Activated CD8-positive, alpha-beta memory T cell treated with anti-CD3 and anti-CD28 coated beads, Interleukin-2, amount 50 U/mL, for 1 hour (primary cell): ENCODE data around the gene WNK1.
"Not testable (repeated sequence)": the region's sequence is repeated elsewhere in the genome, so short reads cannot be mapped to it uniquely, and the experiment has no call there.

Source experiments
- DNase-seq: peaks from one replicate; pipeline ENCODE4 v3.0.0-alpha.2; 2020; ENCODE audit errors: extremely low read depth

Gene WNK1

DNA sequence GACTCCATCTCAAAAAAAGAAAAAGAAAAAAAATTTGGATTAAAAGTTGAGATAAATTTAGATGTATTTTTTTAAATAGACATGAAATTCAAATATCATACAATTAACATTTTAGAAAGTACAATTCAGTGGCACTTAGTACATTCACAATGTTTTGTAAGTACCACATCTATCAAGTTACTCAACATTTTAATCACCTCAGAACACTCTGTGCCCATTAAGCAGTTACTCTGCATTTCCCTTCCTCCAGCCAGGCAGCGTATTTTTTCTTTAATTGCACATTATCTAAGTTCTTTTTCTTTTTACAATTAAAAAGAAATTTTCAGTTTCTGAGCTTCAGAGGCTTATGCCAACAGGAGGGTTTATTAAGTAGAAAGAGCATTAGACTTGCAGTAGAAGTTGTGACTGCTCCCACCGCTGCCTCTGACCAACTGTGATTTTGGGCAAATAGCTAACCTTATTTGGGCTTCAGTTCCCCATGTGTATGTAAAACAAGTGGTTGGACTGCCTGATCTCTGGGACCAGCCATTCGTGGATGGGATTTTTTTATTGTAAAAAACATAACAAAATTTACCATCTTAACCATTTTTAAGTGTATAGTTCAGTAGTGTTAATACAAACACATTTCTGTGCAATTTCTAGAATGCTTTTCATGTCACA lies 65.7 kb downstream of the WNK1 start:
- no peak for DNase-seq

- no peak for DNase-seq
Measured at GRCh38 chr12:818733-819132, 66.4 kb downstream of the WNK1 start.

GRCh38 chr12:820336-820735 lies 68.0 kb downstream of the WNK1 start:
- DNase-seq: no peak

GRCh38 chr12:823028-823698 lies 70.8 kb downstream of the WNK1 start:
- DNase-seq: no peak

- no peak for DNase-seq
Measured at GRCh38 chr12:826331-826730, 74.0 kb downstream of the WNK1 start.

- DNase-seq: no peak
Measured at GRCh38 chr12:828726-829395, 76.5 kb downstream of the WNK1 start.

DNA sequence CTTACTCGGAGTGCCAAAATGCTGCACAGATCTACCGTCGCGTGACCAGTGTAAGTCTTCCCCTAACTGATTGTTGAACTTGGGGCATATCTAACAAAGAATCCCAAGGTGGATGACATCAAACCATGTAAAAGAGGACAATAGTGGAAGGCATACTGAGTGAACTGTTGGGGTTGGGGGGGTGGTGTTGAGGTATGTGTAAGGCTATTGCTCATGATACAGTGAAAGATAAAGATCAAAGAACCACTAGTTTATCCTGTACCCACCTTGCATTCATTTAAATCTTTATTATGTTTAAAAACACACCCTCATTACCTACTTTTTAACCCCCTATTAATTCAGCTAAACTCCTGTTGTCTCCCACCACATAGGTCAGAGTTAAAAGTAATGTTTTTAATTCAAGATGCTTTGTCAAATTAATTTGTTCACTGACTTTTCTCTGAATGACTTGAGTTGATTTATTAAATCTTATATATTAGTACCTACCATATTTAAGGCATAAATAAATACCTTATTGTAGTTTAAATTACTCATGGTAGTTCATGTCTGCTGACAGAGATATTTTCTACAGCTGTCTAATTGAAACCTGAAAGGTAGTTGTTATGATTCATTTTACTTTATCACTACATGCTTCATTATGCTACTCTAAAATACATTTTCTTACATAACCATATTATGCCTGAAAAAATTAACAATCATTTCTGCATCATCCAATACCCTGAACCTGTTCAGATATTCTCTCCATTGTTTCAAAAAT lies 77.9 kb downstream of the WNK1 start:
- no peak for DNase-seq

GRCh38 chr12:835754-836518 lies 83.6 kb downstream of the WNK1 start:
- DNase-seq: no peak

GRCh38 chr12:836952-837351 lies 84.6 kb downstream of the WNK1 start:
- no peak for DNase-seq

DNA sequence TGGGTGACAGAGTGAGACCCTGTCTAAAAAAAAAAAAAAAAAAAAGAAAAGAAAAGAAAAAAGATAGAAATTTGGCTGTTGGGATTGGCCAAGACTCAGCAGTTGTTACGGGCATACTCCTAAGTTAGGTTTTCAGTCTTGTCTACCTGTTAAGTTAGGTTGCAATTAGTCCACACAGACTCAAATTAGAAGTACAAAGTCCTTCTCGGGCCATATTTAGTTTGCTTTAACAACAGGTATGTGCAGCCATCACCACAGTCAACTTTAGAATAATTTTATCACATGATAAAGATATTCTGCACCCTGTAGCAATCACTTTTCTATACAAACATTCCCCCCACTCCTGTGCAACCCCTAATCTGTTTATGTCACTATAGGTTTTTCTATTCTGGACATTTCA lies 85.2 kb downstream of the WNK1 start:
- DNase-seq: no peak

GRCh38 chr12:843609-844008 lies 91.2 kb downstream of the WNK1 start:
- no peak for DNase-seq

DNA sequence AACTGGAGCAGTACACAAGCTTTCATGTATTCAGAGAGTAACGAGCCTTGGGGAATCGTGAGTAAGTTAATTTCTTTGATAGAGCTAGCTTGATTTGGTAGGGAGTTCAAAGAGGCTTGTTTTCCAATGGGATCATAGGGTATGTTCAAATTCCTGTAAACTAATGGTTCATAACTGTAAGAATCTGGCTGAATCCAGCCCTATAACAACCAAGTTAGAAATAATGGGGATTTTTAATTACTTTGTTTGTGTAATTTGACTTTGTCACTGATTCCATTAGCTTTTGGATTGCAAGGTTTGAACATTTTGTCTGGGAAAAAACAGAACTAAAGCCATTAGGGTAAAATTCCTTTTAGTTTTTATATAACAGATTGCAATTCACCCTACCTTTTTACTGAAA lies 94.0 kb downstream of the WNK1 start:
- DNase-seq: no peak

- DNase-seq: no peak
Measured at GRCh38 chr12:848173-848865, 95.9 kb downstream of the WNK1 start.

DNA sequence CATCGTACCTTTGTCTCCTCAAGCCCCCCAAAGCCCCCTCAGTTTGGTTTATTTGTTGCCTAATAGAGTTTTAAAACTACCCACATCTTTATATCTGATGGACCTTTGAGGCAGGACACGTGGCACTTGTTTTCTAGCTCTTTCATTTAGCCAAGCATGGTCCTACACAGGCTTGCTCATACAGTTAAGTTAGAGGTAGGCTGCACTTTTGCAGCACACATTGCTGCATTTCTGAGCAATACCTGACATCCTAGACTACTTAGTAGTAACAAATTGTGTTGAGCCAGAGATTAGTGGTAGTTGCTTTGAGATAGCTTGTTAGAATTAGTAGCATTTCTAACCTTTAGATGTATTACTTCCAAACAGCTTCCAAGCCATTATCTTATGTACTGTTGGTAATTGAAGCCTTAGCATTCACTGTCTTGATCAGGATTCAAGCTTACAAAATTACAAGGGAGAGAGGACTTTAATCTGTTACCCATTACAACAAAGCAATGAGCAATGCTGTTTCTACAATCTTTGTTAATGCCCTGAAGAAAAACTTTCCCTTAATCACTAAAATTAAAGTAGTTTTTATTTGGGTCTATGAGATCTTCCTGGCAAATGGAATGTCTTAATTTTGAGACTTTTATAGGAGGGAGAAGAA lies 96.6 kb downstream of the WNK1 start:
- DNase-seq: no peak

- DNase-seq: not testable (repeated sequence)
Measured at GRCh38 chr12:849733-850437, 97.5 kb downstream of the WNK1 start.

GRCh38 chr12:851343-851742 lies 99.0 kb downstream of the WNK1 start:
- DNase-seq: no peak

DNA sequence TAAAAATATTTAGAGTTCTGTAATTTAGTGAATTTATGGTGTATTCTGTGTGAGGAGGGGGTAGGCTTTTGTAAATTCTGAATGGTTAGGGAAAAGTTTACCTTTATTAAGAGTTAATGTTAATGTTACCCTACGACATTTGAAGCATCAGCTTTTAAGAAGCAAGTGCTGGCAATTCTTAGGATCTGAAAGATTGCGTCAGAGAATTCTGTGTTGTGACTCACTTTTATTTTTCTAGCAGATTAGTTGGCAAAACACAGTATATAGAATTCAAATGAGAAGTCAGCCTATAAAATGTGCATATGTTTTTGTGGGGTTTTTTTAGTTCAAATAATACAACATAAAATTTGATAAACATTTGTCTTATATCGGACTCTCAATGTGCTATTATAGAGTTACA lies 99.5 kb downstream of the WNK1 start:
- no peak for DNase-seq

DNA sequence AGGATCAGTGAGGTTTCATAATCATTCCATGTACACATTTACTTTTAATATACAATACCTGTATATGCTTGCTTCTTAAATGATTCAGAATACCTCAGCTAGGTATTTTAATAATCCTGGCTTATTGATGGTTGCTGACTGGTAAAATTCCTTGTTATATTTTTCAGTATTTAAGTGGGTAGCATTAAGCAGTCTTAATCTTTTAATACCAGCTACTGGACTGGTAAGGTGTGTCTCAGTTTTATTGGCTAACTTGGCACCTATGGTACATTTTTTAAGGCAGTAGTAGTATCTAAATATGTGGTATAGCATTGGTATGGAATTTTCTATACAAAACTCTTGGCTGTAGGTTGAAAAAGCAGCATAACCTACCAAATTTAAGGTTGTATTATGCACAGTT lies 100.5 kb downstream of the WNK1 start:
- DNase-seq: no peak

- no peak for DNase-seq
Measured at GRCh38 chr12:857611-858010, 105.2 kb downstream of the WNK1 start.

DNA sequence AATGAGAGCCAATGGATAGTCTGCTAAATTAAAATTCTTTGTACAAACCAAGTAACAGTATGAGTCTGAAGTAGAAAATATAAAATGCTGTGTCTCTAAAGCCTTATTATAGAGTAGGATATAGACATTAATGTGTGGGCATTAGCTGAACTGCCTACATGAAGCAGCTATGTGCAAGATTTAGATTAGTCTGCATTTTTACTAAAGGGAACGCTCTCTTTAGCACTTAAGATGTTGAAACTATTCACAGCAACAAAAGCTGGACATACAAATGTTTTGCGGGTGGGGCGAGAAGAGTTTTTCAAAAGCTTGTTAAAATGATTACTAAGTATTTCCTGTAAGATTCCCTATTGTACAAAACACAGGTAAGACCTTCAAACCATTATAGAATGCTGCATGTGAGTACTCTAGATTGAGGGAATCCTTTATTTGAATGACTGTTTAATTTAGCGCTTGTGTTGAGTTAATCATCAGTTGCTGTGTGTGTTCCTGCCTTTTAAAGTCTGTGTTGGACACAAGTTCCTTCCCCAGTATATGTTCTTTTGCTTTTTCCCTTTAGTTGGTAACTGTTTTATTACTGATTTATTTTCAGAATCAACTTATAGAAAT lies 110.0 kb downstream of the WNK1 start:
- DNase-seq: no peak
